Measurements from ENCODE around the gene FOSL1.
A peak's percentile ranks its signal among the peaks of the same experiment; 100 is the strongest.

FOSL1 gene

DNA sequence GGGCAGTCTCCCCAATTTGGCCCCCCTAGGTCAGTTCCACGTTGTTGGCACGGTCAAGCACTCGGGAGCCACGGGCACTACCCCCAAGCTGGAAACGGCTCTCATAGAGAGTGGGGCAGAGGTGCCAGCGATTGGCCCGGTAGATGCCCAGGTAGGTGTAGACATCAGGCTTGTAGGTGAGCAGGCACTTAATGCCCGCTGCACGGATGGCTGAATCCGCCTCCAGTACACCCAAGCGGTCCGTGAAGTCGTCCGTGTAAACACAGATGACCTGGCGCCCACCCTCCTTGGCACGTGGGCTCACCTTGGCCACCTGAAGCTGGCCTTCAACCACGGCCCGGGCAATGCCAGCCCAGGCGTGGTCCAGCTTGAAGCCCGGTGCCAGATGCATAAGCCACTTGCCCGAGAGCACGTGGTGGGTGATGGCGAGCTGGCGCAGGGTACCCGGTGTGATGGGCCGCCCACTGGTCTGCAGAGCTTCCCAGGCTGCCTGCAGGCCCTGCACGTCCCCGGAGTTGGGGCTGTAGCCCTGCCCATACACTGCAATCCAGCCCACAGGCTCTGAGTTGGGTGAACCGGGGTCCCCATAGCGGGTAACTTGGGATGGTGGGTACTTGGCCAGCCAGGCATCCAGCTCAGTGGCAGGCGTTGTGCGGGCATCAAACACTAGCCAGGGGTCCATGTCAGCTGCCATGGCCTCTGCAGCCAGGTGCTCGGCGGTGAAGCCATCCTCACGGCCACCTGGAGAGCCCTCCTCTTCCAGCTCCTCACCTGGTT, 17.4 kb upstream of the FOSL1 start:
- in situ Hi-C loops (cut with HindIII; ENCODE audit: low sequenced_read_pairs) = no loop called here
- no peak for DNase-seq (ENCODE audit: low read depth, low spot score)
- TF ChIP-seq, protein P1, sequence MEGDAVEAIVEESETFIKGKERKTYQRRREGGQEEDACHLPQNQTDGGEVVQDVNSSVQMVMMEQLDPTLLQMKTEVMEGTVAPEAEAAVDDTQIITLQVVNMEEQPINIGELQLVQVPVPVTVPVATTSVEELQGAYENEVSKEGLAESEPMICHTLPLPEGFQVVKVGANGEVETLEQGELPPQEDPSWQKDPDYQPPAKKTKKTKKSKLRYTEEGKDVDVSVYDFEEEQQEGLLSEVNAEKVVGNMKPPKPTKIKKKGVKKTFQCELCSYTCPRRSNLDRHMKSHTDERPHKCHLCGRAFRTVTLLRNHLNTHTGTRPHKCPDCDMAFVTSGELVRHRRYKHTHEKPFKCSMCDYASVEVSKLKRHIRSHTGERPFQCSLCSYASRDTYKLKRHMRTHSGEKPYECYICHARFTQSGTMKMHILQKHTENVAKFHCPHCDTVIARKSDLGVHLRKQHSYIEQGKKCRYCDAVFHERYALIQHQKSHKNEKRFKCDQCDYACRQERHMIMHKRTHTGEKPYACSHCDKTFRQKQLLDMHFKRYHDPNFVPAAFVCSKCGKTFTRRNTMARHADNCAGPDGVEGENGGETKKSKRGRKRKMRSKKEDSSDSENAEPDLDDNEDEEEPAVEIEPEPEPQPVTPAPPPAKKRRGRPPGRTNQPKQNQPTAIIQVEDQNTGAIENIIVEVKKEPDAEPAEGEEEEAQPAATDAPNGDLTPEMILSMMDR (IDR thresholded peaks at IDR 0.05; ENCODE audit: low read depth, low read length) = no peak
- peak overlapping the region; percentile 93 for H3K4me3 ChIP-seq (ENCODE audit: low read depth, low read length)

DNA sequence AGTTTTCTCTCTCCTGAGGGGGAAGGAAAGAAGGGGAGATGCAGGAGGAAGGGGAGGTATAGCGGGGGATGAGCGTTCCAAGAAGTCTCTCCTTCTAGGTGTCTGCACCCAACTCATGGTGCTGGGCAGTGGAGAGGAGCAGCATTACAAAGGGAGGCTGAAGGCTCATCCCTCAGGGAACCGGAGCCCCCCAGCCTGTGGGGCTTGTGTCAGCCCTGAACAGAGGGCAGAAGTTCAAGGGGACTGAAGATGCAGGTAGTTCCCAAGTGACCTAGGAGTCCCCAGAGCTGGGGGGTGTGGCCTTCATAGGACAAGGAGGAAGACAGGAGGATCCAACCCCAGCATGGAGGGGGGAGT, 16.9 kb upstream of the FOSL1 start:
- TF ChIP-seq, protein P1 (IDR thresholded peaks at IDR 0.05; ENCODE audit: low read depth, low read length) = no peak
- DNase-seq (ENCODE audit: low read depth, low spot score) = no peak
- in situ Hi-C loops (cut with HindIII; ENCODE audit: low sequenced_read_pairs) = no loop called here
- no peak overlapping the region for H3K4me3 ChIP-seq (ENCODE audit: low read depth, low read length)

DNA sequence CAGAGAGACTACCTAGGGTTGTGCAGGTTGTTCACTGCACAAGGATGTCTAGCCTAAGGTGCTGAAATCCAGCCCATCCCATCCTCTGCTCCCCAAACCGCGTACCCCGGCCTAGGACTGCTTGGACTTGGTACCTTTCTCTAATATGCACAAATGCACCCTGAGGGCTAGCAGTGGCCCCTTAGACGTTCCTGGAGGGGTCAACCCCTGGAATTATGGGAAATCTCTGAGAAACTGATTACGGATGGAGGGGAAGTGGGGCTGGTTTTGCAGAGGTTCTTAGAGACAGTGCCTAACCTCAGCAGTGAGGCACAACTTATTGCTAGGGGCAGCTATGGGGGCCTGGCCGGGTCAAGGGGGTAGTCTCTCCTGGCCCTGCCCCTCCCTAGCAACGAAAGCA, 16.2 kb upstream of the FOSL1 start:
- DNase-seq (ENCODE audit: low read depth, low spot score) = no peak
- no peak overlapping the region for H3K4me3 ChIP-seq (ENCODE audit: low read depth, low read length)
- TF ChIP-seq, protein P1 (IDR thresholded peaks at IDR 0.05; ENCODE audit: low read depth, low read length) = no peak
- in situ Hi-C loops (cut with HindIII; ENCODE audit: low sequenced_read_pairs) = no loop called here

DNA sequence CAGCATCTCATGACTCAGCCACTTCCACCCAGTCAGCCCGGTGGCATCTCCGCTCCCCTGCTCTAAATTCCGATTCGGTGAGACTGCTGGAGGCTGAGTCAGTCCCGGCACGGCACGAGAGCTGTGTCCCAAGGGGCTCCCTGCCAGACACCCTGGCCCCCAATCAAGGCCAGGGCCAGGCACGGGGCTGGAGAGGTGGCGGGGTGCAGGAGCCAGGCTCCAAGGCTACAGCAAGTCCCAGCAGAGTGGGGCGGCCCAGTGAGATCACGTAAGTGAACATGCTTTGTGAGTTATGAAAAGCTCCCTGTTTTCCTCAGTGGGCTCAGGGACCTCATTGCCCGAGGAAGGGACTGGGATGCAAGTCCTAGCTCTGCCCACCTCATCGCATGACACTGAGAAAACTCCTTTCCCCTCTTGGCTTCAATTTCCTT, 15.6 kb upstream of the FOSL1 start:
- in situ Hi-C loops (cut with HindIII; ENCODE audit: low sequenced_read_pairs) = no loop called here
- H3K4me3 ChIP-seq (ENCODE audit: low read depth, low read length) = peak overlapping the region; percentile 5
- peak; percentile 95 for DNase-seq (ENCODE audit: low read depth, low spot score)
- TF ChIP-seq, protein P1 (IDR thresholded peaks at IDR 0.05; ENCODE audit: low read depth, low read length) = no peak

DNA sequence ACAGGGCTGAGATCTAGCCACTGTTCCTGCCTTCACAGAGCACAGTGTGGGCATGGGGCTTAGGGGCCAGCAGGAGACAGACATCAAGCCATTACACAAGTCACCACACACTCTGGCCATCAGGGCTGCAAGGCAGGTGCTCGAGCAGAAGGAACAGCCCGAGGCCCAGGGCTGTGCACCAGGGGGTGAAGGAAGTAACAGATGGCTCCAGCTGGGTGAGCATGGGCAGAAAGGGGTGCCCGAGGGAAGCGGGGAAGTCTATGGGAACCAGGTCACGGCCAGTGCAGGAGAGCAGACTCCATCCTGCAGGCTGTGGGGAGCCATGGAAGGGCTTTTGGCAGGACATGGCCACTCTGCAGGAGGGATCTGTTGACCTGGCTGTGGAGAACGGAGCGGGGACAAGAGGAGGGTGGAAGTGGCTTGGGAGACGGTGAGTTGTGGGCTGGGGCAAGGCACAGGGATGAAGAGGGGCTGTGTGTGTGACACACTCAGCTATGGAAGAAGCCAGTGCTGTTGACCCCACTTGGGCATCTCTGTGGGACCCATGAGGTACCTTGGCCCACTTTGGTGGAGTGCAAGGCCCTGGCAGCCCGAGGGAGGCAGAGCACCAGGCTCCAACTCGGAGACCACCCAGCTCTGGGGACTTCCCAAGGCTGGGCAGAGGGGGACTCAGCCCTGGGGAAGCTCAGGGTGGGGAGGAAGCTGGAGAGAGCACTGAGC, 15.1 kb upstream of the FOSL1 start:
- in situ Hi-C loops (cut with HindIII; ENCODE audit: low sequenced_read_pairs) = no loop called here
- TF ChIP-seq, protein P1 (IDR thresholded peaks at IDR 0.05; ENCODE audit: low read depth, low read length) = no peak
- DNase-seq (ENCODE audit: low read depth, low spot score) = no peak
- H3K4me3 ChIP-seq (ENCODE audit: low read depth, low read length) = no peak overlapping the region

DNA sequence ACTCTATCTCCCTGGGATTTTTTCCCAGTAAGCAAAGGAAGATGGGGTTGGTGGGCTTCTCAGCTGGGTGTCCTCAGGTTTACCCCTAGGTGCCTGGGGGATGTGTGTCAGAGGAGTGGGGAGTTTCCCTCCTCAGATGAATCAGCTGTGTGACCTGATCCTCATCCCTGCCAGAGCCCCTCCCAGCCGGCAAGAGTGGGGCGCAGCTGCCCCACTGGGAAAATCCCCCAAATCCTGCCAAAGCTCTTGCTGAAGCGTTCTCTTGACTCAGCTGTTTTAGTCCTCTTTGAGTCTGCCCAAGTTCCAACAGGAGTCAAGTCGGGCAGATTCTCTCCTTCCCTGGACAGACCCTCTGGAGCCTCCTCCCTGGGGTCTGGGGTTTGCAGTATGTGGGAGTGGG, 12.7 kb upstream of the FOSL1 start:
- peak; percentile 59 for DNase-seq (ENCODE audit: low read depth, low spot score)
- TF ChIP-seq, protein P1 (IDR thresholded peaks at IDR 0.05; ENCODE audit: low read depth, low read length) = no peak
- H3K4me3 ChIP-seq (ENCODE audit: low read depth, low read length) = no peak overlapping the region
- in situ Hi-C loops (cut with HindIII; ENCODE audit: low sequenced_read_pairs) = no loop called here

All from astrocyte of the spinal cord (primary cell).